HTR-8/SVneo (cell line): ENCODE results near the gene PTS.

ENCODE experiments used
- DNase-seq: peaks from one replicate; pipeline ENCODE4 v3.0.0; 2011; ENCODE audit warnings: low spot score, mixed read lengths; ENCODE audit not compliant: insufficient read length
- FAIRE-seq: peaks from 2 replicates; lab custom pipeline; 2011; peaks lifted over from hg19 to GRCh38; lab: Jason Lieb, UNC

Gene PTS

GRCh38 chr11:112253605-112254242, 27.5 kb downstream of the PTS start:
- DNase-seq (no peak), FAIRE-seq (no peak)

DNA sequence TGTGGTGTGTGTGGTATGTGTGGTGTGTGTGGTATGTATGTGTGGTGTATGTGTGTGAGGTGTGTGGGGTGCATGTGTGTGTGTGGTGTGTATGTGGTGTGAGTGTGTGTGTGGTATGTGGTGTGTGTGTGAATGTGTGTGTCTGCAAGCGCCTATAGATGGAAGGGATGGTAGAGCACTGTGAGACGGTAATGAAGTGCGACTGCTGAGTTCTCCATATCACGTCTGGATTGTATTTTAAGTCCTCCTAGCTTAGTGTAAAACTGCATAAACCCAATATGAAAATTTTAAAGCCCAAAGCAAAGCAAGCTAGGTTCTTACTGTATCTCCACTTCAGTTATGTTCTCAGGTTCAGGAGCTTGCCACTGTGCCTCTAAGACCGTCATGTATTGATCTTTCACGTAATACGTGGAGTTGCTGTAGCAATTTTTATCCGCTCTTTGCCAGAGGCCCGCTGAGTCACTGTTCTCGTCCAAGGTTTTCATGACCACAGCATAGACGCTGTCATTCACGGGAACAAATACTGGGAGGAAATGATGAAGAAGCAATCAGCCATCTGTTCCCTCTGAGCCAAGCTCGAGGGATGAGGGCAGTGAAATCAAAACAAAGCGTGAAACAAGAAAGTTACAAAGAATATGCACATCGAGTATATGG, 29.0 kb downstream of the PTS start:
- DNase-seq = peak; percentile 77
- no peak for FAIRE-seq

- FAIRE-seq (peak; percentile 93), DNase-seq (no peak)
These were observed 34.3 kb downstream of the PTS start, which contains the start of gene PLET1 for GRCh38 chr11:112260490-112260889. TSS of gene PLET1 (minus strand) at chr11:112260860. CDS start at chr11:112260589, 271 bp downstream.

GRCh38 chr11:112265659-112266409, 39.6 kb downstream of the PTS start:
- peak; percentile 94 for FAIRE-seq
- no peak for DNase-seq

GRCh38 chr11:112266410-112266778, 40.2 kb downstream of the PTS start:
- FAIRE-seq (no peak), DNase-seq (no peak)

DNA sequence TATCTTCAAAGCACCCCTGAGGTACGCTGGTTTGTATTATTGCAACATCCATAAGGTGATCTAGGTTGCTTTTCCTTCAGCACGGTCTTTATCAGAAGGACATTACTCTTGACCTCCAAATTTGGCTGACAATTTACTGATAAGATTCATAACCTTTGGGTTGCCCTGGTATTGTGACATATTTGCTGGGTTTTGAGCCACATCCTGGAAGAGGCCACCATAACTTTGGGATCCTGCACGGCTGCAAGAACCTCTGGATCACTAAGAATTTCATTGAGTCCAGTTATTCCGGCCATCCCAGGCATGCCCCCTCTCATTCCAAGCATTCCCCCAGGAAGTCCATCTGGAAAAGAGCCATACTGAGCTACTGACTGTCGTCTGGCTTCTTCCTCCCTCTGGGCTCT, 41.0 kb downstream of the PTS start:
- FAIRE-seq = peak; percentile 76
- no peak for DNase-seq

DNA sequence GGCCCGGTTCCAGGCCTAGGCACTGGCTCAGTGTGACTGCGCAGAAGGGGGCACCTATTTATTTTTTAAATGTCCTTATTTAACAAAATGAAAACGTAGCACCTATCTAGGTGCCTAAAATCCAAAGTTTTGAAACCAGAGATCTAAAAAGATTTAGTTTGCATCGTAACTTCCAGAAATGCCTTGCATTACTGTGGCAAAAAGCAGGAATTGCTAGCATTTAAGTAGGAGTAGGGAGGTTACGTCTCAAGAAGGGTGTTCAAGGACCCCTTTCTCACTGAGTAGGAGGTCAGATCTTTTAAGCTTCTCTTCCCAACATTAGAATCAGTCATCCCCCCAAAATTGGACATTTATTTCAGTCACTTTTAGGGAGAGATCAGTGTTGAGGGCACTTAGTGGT, 42.2 kb downstream of the PTS start:
- DNase-seq (no peak), FAIRE-seq (no peak)

GRCh38 chr11:112269139-112269538, 42.9 kb downstream of the PTS start:
- DNase-seq (no peak), FAIRE-seq (no peak)

GRCh38 chr11:112270551-112271180, 44.4 kb downstream of the PTS start:
- DNase-seq (no peak), FAIRE-seq (no peak)

DNA sequence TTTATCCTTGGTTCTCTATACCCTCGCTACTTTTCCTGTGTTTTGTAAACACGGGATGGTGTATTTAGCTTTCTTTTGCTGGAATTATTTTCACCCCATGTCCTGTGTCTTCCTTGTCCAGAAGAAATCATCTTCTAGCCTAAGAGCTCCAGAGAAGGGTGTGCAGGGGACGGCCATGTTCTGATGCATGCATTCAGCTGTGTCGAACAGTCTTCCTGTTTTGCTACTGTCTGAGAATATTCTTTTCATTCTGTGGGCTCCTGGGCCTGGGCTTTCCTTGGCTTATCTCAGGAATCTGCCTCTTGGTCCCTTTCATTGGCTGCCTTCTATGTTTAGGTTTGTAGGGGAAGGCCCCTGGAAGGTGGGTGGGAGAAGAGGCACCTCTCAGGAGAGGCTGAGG, 45.0 kb downstream of the PTS start:
- FAIRE-seq = peak; percentile 89
- DNase-seq = no peak

GRCh38 chr11:112273066-112273465, 46.8 kb downstream of the PTS start:
- DNase-seq (no peak), FAIRE-seq (peak; percentile 54)

- peak; percentile 46 for FAIRE-seq
- no peak for DNase-seq
These were observed 48.0 kb downstream of the PTS start for GRCh38 chr11:112274007-112274783.

GRCh38 chr11:112277029-112277428, 50.8 kb downstream of the PTS start:
- DNase-seq (no peak), FAIRE-seq (peak; percentile 9)

- FAIRE-seq (peak; percentile 38), DNase-seq (peak; percentile 63)
These were observed 51.7 kb downstream of the PTS start for GRCh38 chr11:112277941-112278340.

DNA sequence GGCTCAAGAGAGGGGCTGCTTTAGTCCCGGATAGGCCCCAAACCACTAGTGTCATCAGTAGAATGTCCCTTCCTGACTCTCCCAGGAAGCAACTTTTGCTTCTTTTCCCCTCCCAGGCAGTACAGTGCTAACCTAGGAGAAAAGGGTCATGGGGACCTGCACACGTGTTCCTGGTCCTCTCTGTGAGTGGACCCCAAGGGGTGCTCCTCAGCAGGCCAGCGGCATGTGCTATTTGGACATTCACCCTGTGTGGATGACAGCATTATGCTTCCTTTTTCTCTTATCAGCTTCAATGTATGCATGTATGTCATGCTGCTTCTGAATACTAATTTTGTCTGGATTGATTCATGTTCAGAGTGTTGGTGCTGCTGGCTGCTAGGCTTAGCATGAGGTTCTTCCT, 52.6 kb downstream of the PTS start:
- DNase-seq (no peak), FAIRE-seq (peak; percentile 74)

GRCh38 chr11:112279901-112280267, 53.7 kb downstream of the PTS start:
- DNase-seq = peak; percentile 83
- FAIRE-seq = no peak

DNA sequence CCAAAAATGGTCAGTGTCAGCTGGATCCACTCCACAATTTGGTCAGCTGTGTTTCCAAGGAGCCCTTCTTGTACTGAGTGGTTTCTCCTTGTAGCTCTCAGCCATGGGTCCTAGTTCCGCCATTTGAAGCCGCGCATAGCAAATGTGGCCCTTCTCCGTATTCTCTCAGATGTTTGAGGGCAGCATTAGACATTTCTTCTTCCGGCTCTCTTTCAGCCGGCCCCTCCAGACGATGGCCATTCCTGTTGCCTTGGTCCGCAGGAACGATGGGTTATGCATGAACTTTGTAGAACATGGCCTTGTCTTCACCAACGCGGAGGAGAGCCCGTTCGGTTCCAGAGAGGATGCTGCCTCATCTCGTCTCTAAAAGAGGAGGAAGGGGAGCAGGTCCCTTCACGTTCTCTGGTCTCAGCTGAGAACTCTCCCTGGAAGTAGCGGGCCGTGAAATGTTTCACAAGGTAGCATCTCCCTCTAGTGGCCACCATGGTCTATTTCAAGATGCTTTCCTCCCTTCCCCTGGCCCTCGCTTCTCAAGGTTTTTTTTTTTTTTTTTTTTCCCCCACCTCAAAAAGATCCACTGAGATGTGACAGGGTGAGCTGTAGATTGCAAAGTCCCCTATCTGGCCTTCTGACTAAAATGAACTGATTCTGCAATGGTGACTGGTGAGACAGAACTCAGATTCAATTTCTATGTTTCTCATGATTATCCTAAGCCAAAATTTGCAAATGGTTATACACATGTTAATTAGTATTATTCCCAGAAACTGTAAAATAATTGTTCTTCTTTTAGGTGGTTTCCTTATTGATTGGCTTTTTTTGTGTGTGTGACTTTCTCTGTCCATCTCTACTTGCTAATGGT, 54.3 kb downstream of the PTS start:
- DNase-seq = peak; percentile 92
- FAIRE-seq = peak; percentile 96

GRCh38 chr11:112281726-112282125, 55.5 kb downstream of the PTS start:
- peak; percentile 52 for FAIRE-seq

More at GRCh38 chr11:112281726-112282125, 55.5 kb downstream of the PTS start:
- DNase-seq = no peak
